Measurements from ENCODE around the gene ARHGEF2. TPM values are rescaled to one million over a fixed set of nuclear protein-coding genes. Genes with fewer than 3 reads are reported as not detected.

Gene ARHGEF2
- total RNA-seq, 2 experiments from 2014 or later: 159 to 164 TPM

DNA sequence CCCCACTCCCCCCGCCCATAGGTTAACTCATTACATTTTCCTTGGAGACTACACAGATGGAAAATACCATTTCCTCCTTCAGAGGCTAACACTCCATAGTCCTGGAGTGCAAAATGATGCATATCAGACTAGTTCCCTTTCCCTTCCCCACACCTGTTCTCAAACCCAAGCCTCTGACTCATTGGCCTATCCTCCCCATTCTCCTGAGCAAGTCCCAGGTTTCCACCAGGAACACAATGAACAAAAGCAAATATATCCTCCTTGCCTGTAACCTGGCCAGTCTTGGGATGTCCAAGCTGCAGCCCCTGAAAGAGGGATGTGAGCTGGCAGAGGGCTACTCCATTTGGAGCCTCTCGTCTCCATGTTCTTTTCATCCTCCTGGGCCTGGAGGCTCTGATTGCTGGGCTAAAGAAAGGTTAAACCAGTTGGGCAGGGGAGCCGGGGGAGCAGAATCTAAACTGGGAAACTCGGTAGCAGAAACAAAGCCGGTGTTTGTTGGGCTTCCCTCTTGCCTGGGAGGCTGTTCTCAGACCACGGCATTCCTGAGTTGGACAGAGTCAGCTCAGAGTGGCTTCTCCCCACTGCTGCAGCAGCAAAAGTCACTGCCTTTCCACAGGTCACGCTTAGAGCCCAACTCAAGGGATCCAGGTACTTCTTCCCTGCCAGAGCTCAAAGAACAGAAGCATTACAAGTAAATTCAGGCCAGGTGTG, 28.5 kb upstream of the ARHGEF2 start:
- Mint-ChIP-seq H3K27ac (no peak overlapping the region), H3K36me3 (ENCODE audit: low read depth) (peaks cover 40% of the 10 kb centered on the region), H3K4me3 (no peak overlapping the region), H3K9me3 (no peaks in the 10 kb centered on the region), H3K27me3 (peaks cover 2% of the 10 kb centered on the region), H3K4me1 (peaks cover 36% of the 10 kb centered on the region)
- no peak for DNase-seq
- CTCF ChIA-PET: interaction anchor here (0.6 to 2.1 kb wide), 5 partner anchors 28 to 84 kb away, joined by 3 to 11 read pairs (median 3); no protein-coding TSS in a partner anchor
- POLR2A ChIA-PET: interaction anchor here (0.6 to 3.2 kb wide), 3 partner anchors 9 to 143 kb away, joined by 3 to 19 read pairs (median 3); partner anchors contain the start of gene SSR2

DNA sequence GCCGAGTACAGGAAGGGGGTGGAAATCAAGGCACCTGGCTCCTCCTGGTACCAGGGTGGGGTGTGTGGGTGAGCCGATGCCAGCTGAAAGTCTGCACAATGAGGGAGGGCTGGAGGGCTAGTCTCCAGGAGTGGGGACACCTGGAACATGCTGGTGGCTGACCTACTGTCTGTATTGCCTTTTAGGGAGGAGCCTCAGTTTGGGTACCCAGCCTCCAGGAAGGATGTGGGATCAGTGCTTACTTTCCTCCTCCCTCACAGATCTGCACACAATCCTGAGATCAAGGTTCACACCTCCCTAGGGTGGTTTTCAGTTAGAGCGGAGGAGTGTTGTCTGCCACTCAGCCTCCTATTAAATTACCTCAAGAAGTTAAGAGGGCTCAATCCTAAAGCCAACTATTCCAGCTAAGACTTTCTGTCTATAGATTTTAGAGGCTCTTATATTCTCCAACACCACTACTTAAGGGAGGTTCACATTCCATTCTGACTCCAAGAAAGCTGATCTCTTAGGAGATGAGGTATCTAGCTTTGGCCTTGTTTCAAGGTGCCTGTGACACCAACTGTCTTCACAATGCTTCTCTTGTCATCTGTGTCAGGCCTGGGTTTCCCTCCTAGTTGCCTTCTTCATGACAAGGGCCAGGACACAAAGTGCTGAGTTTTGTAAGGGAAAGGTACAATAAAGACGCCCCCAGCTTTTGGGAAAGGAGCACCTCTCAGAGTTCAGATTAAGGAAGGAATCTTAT, 26.7 kb upstream of the ARHGEF2 start:
- DNase-seq: peak; percentile 49
- H3K27me3 Mint-ChIP-seq: peaks cover 2% of the 10 kb centered on the region
- POLR2A ChIA-PET: interaction anchor here (1.1 to 1.6 kb wide), 5 partner anchors 8 to 48 kb away, joined by 3 to 6 read pairs (median 4); partner anchors contain the start of genes SSR2 and UBQLN4
- peak overlapping the region; percentile 15 for H3K4me3 Mint-ChIP-seq
- H3K36me3 Mint-ChIP-seq (ENCODE audit: low read depth): peaks cover 24% of the 10 kb centered on the region
- H3K9me3 Mint-ChIP-seq: no peaks in the 10 kb centered on the region
- H3K27ac Mint-ChIP-seq: peak overlapping the region; percentile 82
- peaks cover 35% of the 10 kb centered on the region for H3K4me1 Mint-ChIP-seq
- CTCF ChIA-PET: interaction anchor here (0.6 to 2.1 kb wide), 5 partner anchors 13 to 347 kb away, joined by 3 to 6 read pairs (median 5); no protein-coding TSS in a partner anchor

GRCh38 chr1:156003923-156004188, 25.5 kb upstream of the ARHGEF2 start:
- H3K4me1 Mint-ChIP-seq: peaks cover 29% of the 10 kb centered on the region
- ChIA-PET POLR2A (interaction anchor here (1.1 to 2.2 kb wide), 4 partner anchors 16 to 277 kb away, joined by 3 to 8 read pairs (median 3); no protein-coding TSS in a partner anchor), CTCF (no interaction called here)
- no peaks in the 10 kb centered on the region for H3K9me3 Mint-ChIP-seq
- H3K27ac Mint-ChIP-seq: no peak overlapping the region
- peaks cover 2% of the 10 kb centered on the region for H3K27me3 Mint-ChIP-seq
- peaks cover 17% of the 10 kb centered on the region for H3K36me3 Mint-ChIP-seq (ENCODE audit: low read depth)
- H3K4me3 Mint-ChIP-seq: no peak overlapping the region
- no peak for DNase-seq

DNA sequence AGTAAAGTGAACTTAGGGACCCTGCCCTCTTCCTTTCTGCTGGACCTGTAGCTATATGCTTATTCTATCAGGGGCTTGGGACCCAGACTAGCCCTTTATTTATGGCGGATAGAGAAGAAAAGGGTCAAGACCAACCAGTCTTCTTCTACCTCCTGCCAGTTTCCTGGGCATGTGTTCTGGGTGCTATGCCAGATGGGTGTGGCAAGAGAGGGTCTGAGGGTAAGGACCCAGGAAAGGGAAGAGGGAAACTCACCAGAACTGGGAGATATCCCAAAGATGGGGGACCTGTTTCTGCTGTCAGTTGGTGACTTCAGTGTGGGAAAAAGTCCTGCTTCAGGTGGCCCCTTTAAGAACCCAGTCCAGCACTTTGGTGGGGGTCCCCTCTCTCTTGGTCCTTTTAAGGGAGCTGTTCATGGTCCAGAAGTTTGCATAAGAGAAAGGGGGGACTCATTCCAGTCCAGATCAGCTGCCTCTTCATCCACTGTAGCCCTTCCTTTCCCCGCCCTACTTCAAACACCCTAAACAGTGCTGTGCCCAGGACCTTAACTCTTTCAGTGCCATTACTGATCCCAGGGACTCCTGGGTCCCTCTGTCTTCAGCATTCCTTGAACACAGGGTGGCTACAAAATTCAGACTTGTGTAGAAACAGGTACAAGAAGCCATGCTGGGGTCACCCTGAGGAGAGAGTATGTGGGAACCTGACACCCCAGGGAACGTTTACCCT, 24.0 kb upstream of the ARHGEF2 start:
- peaks cover 9% of the 10 kb centered on the region for H3K36me3 Mint-ChIP-seq (ENCODE audit: low read depth)
- H3K27me3 Mint-ChIP-seq: peaks cover 2% of the 10 kb centered on the region
- no peak overlapping the region for H3K27ac Mint-ChIP-seq
- H3K4me1 Mint-ChIP-seq: peaks cover 24% of the 10 kb centered on the region
- ChIA-PET CTCF (no interaction called here), POLR2A (interaction anchor here (2.2 kb wide), 1 partner anchor 18 kb away, joined by 8 read pairs; no protein-coding TSS in a partner anchor)
- no peak for DNase-seq
- H3K9me3 Mint-ChIP-seq: no peaks in the 10 kb centered on the region
- no peak overlapping the region for H3K4me3 Mint-ChIP-seq

- POLR2A ChIA-PET: no interaction called here
- no peak overlapping the region for H3K27ac Mint-ChIP-seq
- H3K4me1 Mint-ChIP-seq: peaks cover 21% of the 10 kb centered on the region
Observed at GRCh38 chr1:156001662-156002171, 23.4 kb upstream of the ARHGEF2 start.

DNA sequence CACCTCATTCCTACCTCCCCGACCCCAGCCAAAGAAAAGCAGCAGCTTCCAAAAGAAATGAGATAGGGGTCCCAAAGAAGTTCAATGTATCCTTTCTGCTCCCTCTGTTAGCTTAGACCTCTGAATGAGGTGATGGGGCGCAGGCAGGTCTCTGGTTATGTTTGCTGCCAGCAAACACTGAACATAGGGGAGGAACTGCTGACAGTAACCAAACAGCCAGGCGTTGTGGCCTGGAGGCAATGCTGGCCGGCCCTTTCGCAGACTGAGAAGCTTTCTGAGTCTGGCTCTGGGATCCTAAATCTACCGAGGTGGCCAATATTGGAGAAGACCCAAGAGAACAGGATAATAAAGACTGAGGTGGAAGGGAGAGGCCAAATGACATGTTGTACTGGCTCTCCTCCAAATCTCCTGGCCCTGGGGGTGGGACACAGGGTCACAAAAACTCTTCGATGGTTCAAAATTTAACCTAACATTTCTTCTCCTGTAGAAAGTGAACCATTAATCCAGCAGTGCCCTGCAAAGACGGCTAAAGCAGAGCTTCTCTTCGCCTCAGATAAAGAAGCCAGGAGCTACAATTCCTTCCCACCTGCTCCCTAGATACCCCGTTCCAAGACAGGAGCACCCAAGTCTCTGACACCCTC, 22.8 kb upstream of the ARHGEF2 start:
- no peak overlapping the region for H3K4me3 Mint-ChIP-seq
- no peaks in the 10 kb centered on the region for H3K36me3 Mint-ChIP-seq (ENCODE audit: low read depth)
- ChIA-PET POLR2A (no interaction called here), CTCF (no interaction called here)
- no peak for DNase-seq
- H3K27me3 Mint-ChIP-seq: peaks cover 2% of the 10 kb centered on the region
- H3K9me3 Mint-ChIP-seq: no peaks in the 10 kb centered on the region
- H3K27ac Mint-ChIP-seq: no peak overlapping the region
- peaks cover 19% of the 10 kb centered on the region for H3K4me1 Mint-ChIP-seq

More at GRCh38 chr1:156001662-156002171, 23.4 kb upstream of the ARHGEF2 start:
- Mint-ChIP-seq H3K36me3 (ENCODE audit: low read depth) (peaks cover 4% of the 10 kb centered on the region), H3K4me3 (no peak overlapping the region), H3K27me3 (peaks cover 2% of the 10 kb centered on the region), H3K9me3 (no peaks in the 10 kb centered on the region)
- CTCF ChIA-PET: no interaction called here
- no peak for DNase-seq

GRCh38 chr1:155999964-156000363, 21.6 kb upstream of the ARHGEF2 start:
- Mint-ChIP-seq H3K9me3 (no peaks in the 10 kb centered on the region), H3K27me3 (peaks cover 2% of the 10 kb centered on the region), H3K4me3 (no peak overlapping the region), H3K4me1 (peaks cover 13% of the 10 kb centered on the region), H3K36me3 (ENCODE audit: low read depth) (no peaks in the 10 kb centered on the region), H3K27ac (no peak overlapping the region)
- CTCF ChIA-PET: no interaction called here
- POLR2A ChIA-PET: no interaction called here
- no peak for DNase-seq

- H3K27ac Mint-ChIP-seq: no peak overlapping the region
- H3K4me1 Mint-ChIP-seq: peaks cover 7% of the 10 kb centered on the region
- H3K36me3 Mint-ChIP-seq (ENCODE audit: low read depth): no peaks in the 10 kb centered on the region
- ChIA-PET CTCF (interaction anchor here (1.0 to 2.2 kb wide), 3 partner anchors 12 to 61 kb away, joined by 3 to 12 read pairs (median 3); no protein-coding TSS in a partner anchor), POLR2A (interaction anchor here (1.9 kb wide), 1 partner anchor 9 kb away, joined by 6 read pairs; no protein-coding TSS in a partner anchor)
- no peaks in the 10 kb centered on the region for H3K27me3 Mint-ChIP-seq
- H3K9me3 Mint-ChIP-seq: no peaks in the 10 kb centered on the region
- H3K4me3 Mint-ChIP-seq: no peak overlapping the region
- DNase-seq: no peak
Observed at GRCh38 chr1:155996166-155996565, 17.8 kb upstream of the ARHGEF2 start.

DNA sequence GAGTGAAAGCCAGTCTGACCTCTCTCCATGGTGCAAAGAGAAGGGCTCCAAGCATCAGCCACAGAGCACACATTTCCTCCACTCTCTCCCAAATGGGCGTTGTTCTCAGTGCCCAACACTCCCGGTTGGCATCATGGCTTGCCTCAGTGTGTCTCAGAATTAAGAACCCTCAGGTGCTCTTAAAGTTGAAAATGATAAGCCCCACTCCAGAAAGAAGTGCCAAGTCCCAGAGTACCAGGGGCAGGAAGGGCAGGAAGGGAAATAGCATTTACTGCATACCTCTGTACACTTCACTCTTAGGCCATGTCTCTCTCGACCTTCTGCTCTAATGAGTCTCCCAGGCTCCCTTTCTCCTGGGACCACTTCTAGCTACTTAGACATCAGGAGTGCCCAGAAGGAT, 15.2 kb upstream of the ARHGEF2 start:
- CTCF ChIA-PET: interaction anchor here (0.7 kb wide), 1 partner anchor 32 kb away, joined by 3 read pairs; no protein-coding TSS in a partner anchor
- Mint-ChIP-seq H3K4me1 (peaks cover 28% of the 10 kb centered on the region), H3K4me3 (no peak overlapping the region), H3K27ac (no peak overlapping the region), H3K27me3 (no peaks in the 10 kb centered on the region), H3K9me3 (no peaks in the 10 kb centered on the region), H3K36me3 (ENCODE audit: low read depth) (no peaks in the 10 kb centered on the region)
- DNase-seq: no peak
- POLR2A ChIA-PET: no interaction called here

GRCh38 chr1:155990005-155990739, 11.8 kb upstream of the ARHGEF2 start:
- H3K36me3 Mint-ChIP-seq (ENCODE audit: low read depth): no peaks in the 10 kb centered on the region
- H3K9me3 Mint-ChIP-seq: no peaks in the 10 kb centered on the region
- CTCF ChIA-PET: interaction anchor here (0.6 to 4.9 kb wide), 32 partner anchors 8 to 1065 kb away, joined by 3 to 80 read pairs (median 4); partner anchors contain the start of genes ARHGEF2, KHDC4 and RXFP4
- H3K27ac Mint-ChIP-seq: no peak overlapping the region
- H3K27me3 Mint-ChIP-seq: no peaks in the 10 kb centered on the region
- DNase-seq: no peak
- no peak overlapping the region for H3K4me3 Mint-ChIP-seq
- POLR2A ChIA-PET: interaction anchor here (0.9 to 3.7 kb wide), 10 partner anchors 11 to 77 kb away, joined by 3 to 25 read pairs (median 4); partner anchors contain the start of genes ARHGEF2 and KHDC4
- H3K4me1 Mint-ChIP-seq: peaks cover 26% of the 10 kb centered on the region

DNA sequence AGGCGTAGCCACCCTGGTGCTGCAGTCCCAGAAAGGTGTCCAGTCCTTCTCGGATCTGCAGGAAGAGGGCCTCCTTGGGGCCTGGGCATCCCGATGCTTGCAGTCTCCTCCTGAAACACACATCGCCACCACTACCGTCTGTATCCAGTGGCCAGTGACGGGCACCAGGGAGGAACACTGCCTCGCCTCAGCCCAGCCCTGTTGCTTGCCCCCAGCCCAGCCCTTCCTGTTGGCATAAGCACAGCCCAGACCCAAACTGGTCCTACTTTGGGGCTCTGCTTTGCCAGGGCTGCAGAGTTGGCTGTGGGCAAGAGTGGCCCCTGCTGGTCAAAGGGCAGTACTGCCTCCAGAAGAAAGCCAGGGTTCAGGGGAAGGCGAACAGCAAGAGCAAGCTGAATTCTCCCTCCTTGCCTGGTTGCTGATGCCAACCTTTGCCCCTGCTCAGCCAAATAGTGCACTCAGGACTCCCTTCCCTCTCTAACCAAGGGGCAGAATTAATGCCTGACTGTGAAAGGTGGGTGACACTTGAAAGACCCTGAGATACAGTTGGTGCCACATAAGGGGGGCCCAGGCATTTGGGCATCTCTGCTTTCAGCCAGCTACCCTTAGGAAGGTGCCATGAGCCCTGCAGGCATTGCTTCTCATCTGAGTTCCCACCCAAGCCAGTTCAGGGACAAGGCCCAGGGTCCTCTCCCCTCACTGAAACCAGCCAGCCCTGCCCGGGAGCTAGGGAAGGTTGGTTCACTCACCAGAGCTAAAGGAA, 11.1 kb upstream of the ARHGEF2 start:
- H3K9me3 Mint-ChIP-seq: no peaks in the 10 kb centered on the region
- POLR2A ChIA-PET: interaction anchor here (0.9 to 3.7 kb wide), 10 partner anchors 11 to 77 kb away, joined by 3 to 25 read pairs (median 4); partner anchors contain the start of genes ARHGEF2 and KHDC4
- CTCF ChIA-PET: interaction anchor here (0.6 to 4.9 kb wide), 30 partner anchors 8 to 341 kb away, joined by 3 to 80 read pairs (median 4); partner anchors contain the start of genes ARHGEF2, KHDC4 and RXFP4
- no peak overlapping the region for H3K4me3 Mint-ChIP-seq
- no peaks in the 10 kb centered on the region for H3K36me3 Mint-ChIP-seq (ENCODE audit: low read depth)
- peaks cover 23% of the 10 kb centered on the region for H3K4me1 Mint-ChIP-seq
- DNase-seq: peak; percentile 85
- H3K27ac Mint-ChIP-seq: no peak overlapping the region
- no peaks in the 10 kb centered on the region for H3K27me3 Mint-ChIP-seq
